Parathyroid adenoma (tissue), 2 donors: ENCODE measurements around the gene ZNF532.

Experiments used
- H2AFZ ChIP-seq: fragments of 300-600 bp; sonication (generic); one replicate; pipeline ENCODE4 v1.7.0; 2017; ENCODE audit warnings: antibody characterized with exemption, mild to moderate bottlenecking
- H3K27ac ChIP-seq: fragments of 300-600 bp; sonication (generic); one replicate; pipeline ENCODE4 v1.7.0; 2017
- H3K27me3 ChIP-seq: fragments of 300-600 bp; sonication (generic); one replicate; pipeline ENCODE4 v1.7.0; 2017; ENCODE audit warnings: low read length; ENCODE audit not compliant: control insufficient read depth, insufficient read depth
- H3K36me3 ChIP-seq: fragments of 300-600 bp; sonication (generic); one replicate; pipeline ENCODE4 v1.7.0; 2017; ENCODE audit warnings: low read length; ENCODE audit not compliant: control insufficient read depth, insufficient read depth
- H3K4me1 ChIP-seq: fragments of 300-600 bp; sonication (generic); one replicate; pipeline ENCODE4 v1.7.0; 2017; ENCODE audit warnings: control low read depth
- H3K4me2 ChIP-seq: fragments of 300-600 bp; sonication (generic); one replicate; pipeline ENCODE4 v1.7.0; 2017; ENCODE audit warnings: low read length
- H3K4me3 ChIP-seq: fragments of 300-600 bp; sonication (generic); one replicate; pipeline ENCODE4 v1.7.0; 2017; ENCODE audit warnings: low read depth, low read length
- H3K79me2 ChIP-seq: fragments of 300-600 bp; sonication (generic); one replicate; pipeline ENCODE4 v1.7.0; 2017; ENCODE audit warnings: control low read depth
- H3K9ac ChIP-seq: fragments of 300-600 bp; sonication (generic); one replicate; pipeline ENCODE4 v1.7.0; 2017; ENCODE audit warnings: mild to moderate bottlenecking
- H3K9me3 ChIP-seq: fragments of 300-600 bp; sonication (generic); one replicate; pipeline ENCODE4 v1.7.0; 2017; ENCODE audit warnings: low read length; ENCODE audit not compliant: control insufficient read depth
- CTCF ChIP-seq: fragments of 300-600 bp; sonication (generic); IDR thresholded peaks from one replicate; pipeline ENCODE4 v1.7.0; 2017; ENCODE audit warnings: antibody characterized with exemption, mild to moderate bottlenecking
- donor health status: primary hyperparathyroidism.

The ZNF532 gene

DNA sequence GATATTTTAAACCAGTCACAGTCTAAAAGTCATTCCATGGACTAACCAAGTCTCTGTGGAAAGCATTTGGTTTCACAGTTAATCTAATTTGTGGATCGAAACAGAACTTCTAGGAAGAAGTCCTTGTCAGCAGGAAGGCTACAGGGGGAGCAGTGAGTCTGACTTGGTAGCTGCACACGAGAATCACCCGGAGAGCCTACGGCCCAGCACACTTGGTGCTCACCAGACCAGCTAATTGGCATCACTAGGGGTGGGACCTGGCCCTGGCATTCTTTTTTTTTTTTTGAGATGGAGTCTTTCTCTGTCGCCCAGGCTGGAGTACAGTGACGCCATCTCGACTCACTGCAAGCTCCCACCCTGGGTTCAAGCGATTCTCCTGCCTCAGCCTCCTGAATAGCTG is 97.7 kb downstream of the ZNF532 start:
- H3K4me1 ChIP-seq: no peaks in the 10 kb centered on the region
- no peak overlapping the region for H3K27ac ChIP-seq
- H3K4me2 ChIP-seq: no peak overlapping the region
- H3K9me3 ChIP-seq: no peaks in the 10 kb centered on the region
- no peak overlapping the region for H2AFZ ChIP-seq
- no peak overlapping the region for H3K4me3 ChIP-seq
- no peaks in the 10 kb centered on the region for H3K27me3 ChIP-seq
- H3K9ac ChIP-seq: no peak overlapping the region
- no peaks in the 10 kb centered on the region for H3K36me3 ChIP-seq
- no peaks in the 10 kb centered on the region for H3K79me2 ChIP-seq
- TF ChIP-seq CTCF: no peak

DNA sequence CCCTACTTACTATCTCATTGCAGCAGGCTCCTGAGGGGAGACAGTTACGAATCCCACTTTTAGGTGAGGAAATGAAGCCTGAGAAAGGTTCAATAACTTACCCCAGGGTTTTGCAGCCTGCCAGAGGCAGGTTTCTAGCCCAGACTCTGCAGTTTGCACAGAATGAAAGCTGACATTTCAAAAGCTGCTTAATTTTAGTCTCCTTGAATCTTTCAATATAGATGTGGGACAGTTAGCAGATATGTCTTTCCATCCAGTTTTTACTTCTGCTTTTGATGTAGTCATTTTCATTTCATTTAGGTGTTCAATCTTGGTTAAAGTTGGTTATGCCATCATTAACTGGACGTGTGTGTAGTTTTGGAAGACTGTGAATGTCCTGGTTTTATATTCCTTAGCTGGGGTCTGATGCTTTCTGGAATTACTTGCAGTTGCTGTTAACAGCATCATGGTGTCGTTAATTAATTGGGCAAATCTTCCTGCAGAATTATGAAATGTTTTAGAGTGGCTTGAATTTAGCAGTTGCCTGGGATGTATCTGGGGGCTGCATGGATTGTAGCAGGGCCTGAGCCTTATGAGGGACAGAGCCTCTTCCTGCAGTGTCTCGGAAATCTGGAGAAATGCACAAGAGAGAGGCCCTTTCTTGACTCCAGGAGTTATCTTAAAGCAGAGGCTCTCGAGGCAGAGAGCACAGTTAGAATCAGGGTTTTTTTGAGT is 100.8 kb downstream of the ZNF532 start:
- no peaks in the 10 kb centered on the region for H3K27me3 ChIP-seq
- no peak overlapping the region for H3K4me2 ChIP-seq
- no peak for TF ChIP-seq CTCF
- no peak overlapping the region for H2AFZ ChIP-seq
- no peak overlapping the region for H3K4me3 ChIP-seq
- H3K36me3 ChIP-seq: no peaks in the 10 kb centered on the region
- no peaks in the 10 kb centered on the region for H3K79me2 ChIP-seq
- peaks cover 3% of the 10 kb centered on the region for H3K4me1 ChIP-seq
- no peaks in the 10 kb centered on the region for H3K9me3 ChIP-seq
- H3K27ac ChIP-seq: no peak overlapping the region
- H3K9ac ChIP-seq: no peak overlapping the region

DNA sequence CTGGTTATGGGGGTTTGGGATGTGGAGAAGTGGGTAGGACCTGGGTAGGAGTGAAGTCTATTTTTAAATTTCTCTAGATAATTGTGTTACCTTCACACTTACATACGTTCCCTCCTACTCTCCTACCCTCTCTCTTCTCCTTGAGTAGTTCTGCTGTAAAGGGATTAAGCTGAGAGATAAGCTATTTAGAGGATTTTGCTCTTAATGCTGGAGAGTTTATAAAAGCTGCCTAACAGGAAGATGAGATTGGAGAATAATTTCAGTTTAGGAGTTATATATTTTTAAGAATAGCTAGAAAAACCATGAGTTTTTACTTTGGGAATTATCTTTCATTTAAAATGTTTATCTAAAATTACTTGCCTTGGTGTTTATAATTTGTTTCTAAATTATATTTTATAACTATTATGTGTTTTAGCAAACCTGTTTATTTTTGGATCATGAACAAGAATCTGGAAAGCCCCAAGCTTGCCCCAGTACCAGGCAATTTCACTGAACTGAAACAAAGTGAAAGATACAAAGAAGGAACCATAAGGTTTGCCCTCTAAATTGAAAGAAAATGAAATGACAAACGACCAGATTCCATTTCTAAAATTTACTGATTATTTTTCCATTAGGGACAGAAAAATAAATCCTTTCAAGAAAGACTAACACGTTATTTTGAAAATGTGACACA is 101.5 kb downstream of the ZNF532 start:
- H3K27me3 ChIP-seq: no peaks in the 10 kb centered on the region
- H3K27ac ChIP-seq: no peak overlapping the region
- H3K79me2 ChIP-seq: no peaks in the 10 kb centered on the region
- no peak overlapping the region for H3K9ac ChIP-seq
- no peak for TF ChIP-seq CTCF
- H3K4me2 ChIP-seq: no peak overlapping the region
- no peak overlapping the region for H2AFZ ChIP-seq
- no peaks in the 10 kb centered on the region for H3K36me3 ChIP-seq
- H3K4me3 ChIP-seq: no peak overlapping the region
- no peaks in the 10 kb centered on the region for H3K9me3 ChIP-seq
- peaks cover 3% of the 10 kb centered on the region for H3K4me1 ChIP-seq

GRCh38 chr18:58966704-58967103 is 102.0 kb downstream of the ZNF532 start:
- no peaks in the 10 kb centered on the region for H3K9me3 ChIP-seq
- H3K4me2 ChIP-seq: no peak overlapping the region
- no peak overlapping the region for H3K9ac ChIP-seq
- H3K36me3 ChIP-seq: no peaks in the 10 kb centered on the region
- no peaks in the 10 kb centered on the region for H3K79me2 ChIP-seq
- no peak overlapping the region for H3K27ac ChIP-seq
- H3K4me1 ChIP-seq: peaks cover 3% of the 10 kb centered on the region
- H3K4me3 ChIP-seq: no peak overlapping the region
- H3K27me3 ChIP-seq: no peaks in the 10 kb centered on the region
- TF ChIP-seq CTCF: no peak
- H2AFZ ChIP-seq: no peak overlapping the region
